A549 treated with Mapracorat at 1 μM for 4 hours (cell line): ENCODE data around the gene CASP8AP2. TPM values are rescaled to one million over a fixed set of nuclear protein-coding genes. Genes with fewer than 3 reads are reported as not detected.

Source experiments
- total RNA-seq: library from RNA; stranded (reverse); fragments of 200-300 nt; extraction: Qiagen RNA extraction; gene quantifications from 5 replicates; pipeline ENCODE4 v1.2.3, GENCODE V29; 2022

CASP8AP2 gene
- 4.8 to 7.8 TPM (median 6.8 TPM) in 5 replicates for total RNA-seq

DNA sequence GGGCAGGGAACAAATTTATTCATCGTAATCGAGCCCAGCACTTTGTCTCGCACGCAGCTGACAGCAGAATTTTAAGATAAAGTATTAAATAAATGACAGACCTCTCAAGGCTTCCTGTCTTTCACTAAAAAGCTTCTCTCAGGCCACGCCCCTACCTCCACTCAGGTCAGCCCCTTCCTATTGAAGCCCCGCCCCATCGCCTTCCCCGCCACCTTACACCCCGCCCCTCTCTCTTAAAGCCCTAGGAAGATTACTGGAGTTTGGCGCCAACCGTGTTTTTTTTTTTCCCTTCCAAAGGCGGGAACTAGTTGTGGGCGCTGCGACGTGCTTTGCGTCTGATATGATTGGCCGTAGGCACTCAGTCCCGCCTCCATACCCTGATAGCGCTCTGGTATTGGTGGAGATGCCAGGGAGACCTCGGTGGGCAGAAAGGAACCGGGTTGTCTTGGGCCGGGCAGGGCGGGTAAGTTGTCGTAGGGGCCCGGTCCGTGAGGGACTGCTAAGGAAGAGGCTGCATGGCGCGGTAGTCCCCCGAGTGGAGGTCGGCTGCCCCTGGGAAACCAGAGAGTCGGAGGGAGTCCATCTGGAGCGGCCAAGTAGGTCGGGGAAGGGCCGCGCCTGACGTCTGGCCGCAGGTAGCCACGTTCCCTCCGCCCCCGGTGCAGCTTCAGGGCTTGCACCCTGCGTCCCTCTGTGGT lies at the start of gene CASP8AP2:
Gene CASP8AP2, plus strand, starts transcription at position 409 of the 698 bp plus-strand sequence.

DNA sequence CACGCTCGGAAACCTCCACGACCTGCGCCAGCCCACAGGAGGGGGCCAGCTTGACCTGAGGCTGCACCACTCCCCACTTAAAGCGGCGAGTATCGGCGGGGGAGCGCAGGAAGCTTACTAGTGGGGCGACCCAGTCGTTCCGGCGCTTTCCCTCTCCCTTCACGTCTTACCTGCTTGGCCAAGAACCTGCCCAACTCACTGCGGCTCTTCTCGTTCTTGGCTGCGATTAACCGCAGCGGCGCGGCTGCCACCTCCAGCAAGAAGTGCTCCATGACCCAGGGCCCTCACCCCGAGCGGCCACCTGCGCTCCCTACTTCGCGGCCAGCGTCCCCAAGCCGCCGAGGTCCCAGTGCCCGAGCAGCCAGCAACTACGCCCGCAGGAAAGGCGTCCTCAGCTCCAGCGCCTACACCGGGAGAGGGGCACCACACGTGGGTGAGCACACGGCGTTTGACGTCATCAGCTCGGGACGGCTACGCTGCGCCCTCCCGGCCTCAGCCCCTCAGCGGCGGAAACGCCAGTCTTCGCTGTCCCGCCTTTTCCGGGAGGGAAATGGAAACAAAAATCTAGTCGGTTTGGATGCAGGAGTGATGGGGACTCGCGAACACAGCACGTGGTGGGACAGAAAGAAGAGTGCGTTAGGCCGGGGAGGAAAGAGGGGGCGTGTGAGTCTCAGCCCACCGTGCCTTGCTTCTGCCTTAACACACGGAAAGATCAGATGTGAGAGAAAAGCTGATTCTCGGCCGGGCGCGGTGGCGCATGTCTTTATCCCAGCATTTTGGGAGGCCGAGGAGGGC lies 10.1 kb upstream of the CASP8AP2 start, which contains the start of gene MDN1:
Gene MDN1, minus strand, starts transcription at position 459 of the 795 bp plus-strand sequence. Its CDS starts 187 bp downstream, at position 272.

GRCh38 chr6:89894169-89894568 lies 64.5 kb downstream of the CASP8AP2 start, which contains the start of gene GJA10:
Gene GJA10, plus strand, starts transcription at chr6:89894469. Its CDS starts 0 bp downstream, at chr6:89894469.

Other genes starting within 250 kb of the CASP8AP2 start
- 28.5 to 35.0 TPM (median 33.9 TPM) in 5 replicates for gene LYRM2, start 191.1 kb upstream of the CASP8AP2 start, total RNA-seq
- 9.6 to 14.0 TPM (median 12.4 TPM) in 5 replicates for gene MDN1, start 10.1 kb upstream of the CASP8AP2 start, total RNA-seq
- gene GJA10, start 64.6 kb downstream of the CASP8AP2 start, total RNA-seq = not detected in 5 replicates